Epithelial cell of prostate (primary cell): ENCODE data around the gene WDR76.
A peak's percentile ranks its signal among the peaks of the same experiment; 100 is the strongest.

Experiments
- DNase-seq: peaks from one replicate; pipeline ENCODE4 v3.0.0-alpha.2; 2011; ENCODE audit warnings: low read depth, low spot score
- H3K27ac ChIP-seq: fragments of 450-650 bp; 2 replicates; pipeline ENCODE4 v1.5.1; 2017; ENCODE audit warnings: mild to moderate bottlenecking

Gene WDR76

DNA sequence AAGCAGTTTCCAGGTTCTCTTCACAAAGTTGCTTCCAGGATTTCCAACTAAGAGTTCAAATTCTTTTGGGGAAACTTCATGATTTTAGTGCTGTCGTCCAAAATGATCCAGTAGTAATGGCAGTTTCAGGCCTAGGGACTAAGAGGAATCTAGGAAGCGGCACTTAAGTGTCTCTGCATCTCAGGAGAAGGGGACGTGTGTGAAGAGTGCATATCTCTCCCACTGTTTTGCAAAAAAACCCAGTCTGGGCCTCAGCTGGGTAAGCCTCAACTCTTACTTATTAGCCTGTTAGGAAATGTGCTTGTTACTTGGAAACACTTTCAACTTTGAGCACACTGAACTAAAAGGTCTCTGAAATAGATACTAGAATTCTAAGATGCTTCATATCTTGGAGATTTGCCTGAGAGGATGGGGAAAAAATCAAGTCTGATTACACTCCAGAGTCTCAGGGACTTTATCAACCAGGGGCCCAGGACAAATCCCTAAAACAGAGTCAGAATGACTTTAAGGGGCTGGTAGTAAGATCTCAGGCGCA lies 81.8 kb downstream of the WDR76 start:
- H3K27ac ChIP-seq = no peak overlapping the region
- DNase-seq = no peak

- peak overlapping the region; percentile 10 for H3K27ac ChIP-seq
- peak; percentile 55 for DNase-seq
Observed at GRCh38 chr15:43911235-43911781, 84.5 kb downstream of the WDR76 start.

DNA sequence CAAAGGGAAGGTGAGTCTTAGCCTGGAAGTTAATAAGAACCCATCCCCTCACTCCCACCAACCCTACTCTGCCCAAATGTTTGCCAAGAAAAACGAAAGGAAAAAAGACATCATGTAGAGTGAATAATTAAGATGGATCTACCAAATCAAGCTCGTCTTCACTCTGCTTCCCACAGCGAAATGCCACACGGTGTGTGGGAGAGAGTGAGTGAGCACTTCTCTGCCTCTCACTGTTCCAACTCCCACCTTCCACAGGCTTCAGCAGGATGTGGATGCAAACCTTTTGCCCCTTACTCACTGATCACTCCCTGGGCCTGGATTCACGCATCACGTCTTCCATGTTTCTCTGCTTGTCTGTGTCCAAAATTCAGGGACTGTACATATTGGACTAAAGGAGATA lies 85.4 kb downstream of the WDR76 start:
- no peak overlapping the region for H3K27ac ChIP-seq
- no peak for DNase-seq

DNA sequence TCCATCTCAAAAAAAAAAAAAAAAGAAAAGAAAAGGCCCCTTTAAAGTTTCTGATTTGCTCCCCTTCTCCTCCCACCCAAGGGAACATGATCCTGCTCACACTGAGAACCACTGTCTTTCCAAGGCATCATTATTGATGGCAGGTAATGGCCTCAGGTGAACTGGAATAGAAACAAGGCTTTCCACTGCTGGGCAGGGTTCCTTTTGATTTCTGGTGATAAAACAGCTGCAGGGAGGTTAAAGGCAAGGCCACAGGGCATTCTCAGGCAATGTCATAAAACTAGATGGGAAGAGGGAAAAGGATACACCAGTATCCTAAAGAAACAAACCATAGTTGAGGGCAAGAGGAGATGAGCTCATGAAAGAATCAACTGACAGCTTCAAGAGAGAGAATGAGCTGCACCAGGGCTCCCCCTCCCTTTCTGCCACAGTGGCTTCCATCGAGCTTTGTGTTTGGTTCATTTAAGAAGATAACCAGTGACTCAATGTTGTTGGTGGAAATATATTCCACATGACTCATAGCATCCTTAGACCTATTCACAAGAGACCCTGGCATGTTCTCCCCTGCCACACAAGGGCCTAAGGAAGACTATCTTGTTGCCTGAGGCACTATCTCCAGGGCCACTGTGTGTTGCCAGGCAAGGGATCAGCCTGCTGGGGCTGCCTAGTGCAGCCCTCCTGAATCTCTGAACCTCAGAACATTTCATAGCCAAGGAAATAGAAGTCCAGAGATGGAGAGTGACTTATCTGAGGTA lies 86.4 kb downstream of the WDR76 start:
- DNase-seq = peak; percentile 69
- peak overlapping the region; percentile 35 for H3K27ac ChIP-seq

GRCh38 chr15:43913941-43914340 lies 87.1 kb downstream of the WDR76 start:
- DNase-seq = no peak
- H3K27ac ChIP-seq = peak overlapping the region; percentile 35

DNA sequence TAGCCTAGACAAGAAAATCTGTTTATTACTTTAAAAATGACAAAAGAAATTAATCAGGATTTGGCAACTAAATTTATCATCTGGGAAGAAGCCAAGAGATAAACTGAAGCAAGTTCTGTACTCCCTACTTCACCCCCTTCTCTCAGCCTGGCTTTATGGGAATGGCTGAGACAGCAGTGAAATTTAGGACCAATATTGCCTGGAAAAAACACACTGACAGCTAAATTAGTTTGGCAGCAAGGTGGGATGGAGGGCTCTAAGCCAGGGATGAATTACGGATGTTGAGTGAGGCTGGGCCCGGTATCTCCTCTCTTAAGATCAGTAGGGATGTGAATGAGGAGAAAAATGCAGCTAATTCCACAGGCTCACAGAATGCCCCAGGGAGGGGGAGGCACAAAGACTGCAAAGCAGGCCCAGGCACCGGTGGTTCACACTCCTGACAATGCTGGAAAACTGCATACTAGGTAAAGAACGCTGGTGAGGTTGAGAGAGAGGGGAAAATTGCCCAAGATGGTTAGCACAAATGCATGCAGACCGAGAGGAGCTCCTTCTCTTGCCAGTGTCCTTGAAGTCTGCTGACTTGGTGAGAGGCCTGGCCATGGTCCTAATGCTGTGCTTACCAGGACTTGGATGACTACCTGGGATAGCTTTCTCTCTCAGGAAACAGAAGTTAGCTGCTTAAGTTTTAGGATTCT lies 89.0 kb downstream of the WDR76 start:
- no peak for DNase-seq
- H3K27ac ChIP-seq = no peak overlapping the region

DNA sequence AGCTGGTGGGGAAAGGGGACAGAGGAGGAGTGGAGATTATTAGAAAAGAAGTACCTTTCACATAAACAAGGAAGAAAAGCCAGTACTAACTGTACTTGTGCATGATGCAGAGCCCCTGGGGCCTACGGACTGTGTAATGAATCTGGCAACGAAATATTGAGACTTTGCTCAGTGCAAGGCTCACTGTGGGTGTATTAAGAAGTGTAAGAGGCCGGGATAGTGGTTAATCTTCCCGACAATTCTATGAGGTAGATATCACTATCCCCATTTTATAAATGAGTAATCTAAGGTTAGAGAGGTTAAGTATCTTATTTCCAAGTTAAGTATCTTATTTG lies 89.5 kb downstream of the WDR76 start:
- DNase-seq = no peak
- H3K27ac ChIP-seq = no peak overlapping the region
